Measurements from ENCODE around the gene ARHGAP24. TPM values are rescaled to one million over a fixed set of nuclear protein-coding genes. Genes with fewer than 3 reads are reported as not detected.
A peak's percentile ranks its signal among the peaks of the same experiment; 100 is the strongest.

ARHGAP24 gene
- total and polyA plus RNA-seq, 2 of the 13 experiments (the other 11 are each of a cell fraction or from before 2014, with no cell fraction given) = 0.07 to 0.55 TPM

DNA sequence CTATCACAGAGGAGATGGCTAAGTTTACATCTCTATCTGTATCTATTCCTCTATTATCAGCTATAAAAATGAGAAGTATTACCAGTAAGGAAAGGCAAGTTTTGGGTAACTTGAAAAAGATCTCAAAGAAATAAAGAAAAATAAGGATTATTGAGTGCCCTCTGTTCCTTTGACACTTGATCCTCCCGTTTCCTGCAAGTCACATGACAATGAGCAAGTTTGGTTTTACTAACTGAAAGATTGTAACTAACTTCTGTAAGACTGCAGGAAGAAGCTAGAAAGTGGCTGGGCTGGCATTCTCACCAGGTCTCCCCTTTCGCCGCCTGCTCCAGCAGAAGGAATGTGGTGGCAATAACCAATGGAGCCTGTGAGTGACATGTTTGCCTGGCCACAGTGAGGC is 59.2 kb downstream of the ARHGAP24 start (continued):
- no peak for TF ChIP-seq ZNF326 (CRISPR knock-in tag; IDR thresholded peaks at IDR 0.05; ENCODE audit: borderline replicate concordance)
- TF ChIP-seq, protein P1, sequence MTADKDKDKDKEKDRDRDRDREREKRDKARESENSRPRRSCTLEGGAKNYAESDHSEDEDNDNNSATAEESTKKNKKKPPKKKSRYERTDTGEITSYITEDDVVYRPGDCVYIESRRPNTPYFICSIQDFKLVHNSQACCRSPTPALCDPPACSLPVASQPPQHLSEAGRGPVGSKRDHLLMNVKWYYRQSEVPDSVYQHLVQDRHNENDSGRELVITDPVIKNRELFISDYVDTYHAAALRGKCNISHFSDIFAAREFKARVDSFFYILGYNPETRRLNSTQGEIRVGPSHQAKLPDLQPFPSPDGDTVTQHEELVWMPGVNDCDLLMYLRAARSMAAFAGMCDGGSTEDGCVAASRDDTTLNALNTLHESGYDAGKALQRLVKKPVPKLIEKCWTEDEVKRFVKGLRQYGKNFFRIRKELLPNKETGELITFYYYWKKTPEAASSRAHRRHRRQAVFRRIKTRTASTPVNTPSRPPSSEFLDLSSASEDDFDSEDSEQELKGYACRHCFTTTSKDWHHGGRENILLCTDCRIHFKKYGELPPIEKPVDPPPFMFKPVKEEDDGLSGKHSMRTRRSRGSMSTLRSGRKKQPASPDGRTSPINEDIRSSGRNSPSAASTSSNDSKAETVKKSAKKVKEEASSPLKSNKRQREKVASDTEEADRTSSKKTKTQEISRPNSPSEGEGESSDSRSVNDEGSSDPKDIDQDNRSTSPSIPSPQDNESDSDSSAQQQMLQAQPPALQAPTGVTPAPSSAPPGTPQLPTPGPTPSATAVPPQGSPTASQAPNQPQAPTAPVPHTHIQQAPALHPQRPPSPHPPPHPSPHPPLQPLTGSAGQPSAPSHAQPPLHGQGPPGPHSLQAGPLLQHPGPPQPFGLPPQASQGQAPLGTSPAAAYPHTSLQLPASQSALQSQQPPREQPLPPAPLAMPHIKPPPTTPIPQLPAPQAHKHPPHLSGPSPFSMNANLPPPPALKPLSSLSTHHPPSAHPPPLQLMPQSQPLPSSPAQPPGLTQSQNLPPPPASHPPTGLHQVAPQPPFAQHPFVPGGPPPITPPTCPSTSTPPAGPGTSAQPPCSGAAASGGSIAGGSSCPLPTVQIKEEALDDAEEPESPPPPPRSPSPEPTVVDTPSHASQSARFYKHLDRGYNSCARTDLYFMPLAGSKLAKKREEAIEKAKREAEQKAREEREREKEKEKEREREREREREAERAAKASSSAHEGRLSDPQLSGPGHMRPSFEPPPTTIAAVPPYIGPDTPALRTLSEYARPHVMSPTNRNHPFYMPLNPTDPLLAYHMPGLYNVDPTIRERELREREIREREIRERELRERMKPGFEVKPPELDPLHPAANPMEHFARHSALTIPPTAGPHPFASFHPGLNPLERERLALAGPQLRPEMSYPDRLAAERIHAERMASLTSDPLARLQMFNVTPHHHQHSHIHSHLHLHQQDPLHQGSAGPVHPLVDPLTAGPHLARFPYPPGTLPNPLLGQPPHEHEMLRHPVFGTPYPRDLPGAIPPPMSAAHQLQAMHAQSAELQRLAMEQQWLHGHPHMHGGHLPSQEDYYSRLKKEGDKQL (CRISPR knock-in tag; IDR thresholded peaks at IDR 0.05; ENCODE audit: low read depth) = no peak
- TF ChIP-seq, protein P2, sequence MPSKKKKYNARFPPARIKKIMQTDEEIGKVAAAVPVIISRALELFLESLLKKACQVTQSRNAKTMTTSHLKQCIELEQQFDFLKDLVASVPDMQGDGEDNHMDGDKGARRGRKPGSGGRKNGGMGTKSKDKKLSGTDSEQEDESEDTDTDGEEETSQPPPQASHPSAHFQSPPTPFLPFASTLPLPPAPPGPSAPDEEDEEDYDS (CRISPR knock-in tag; IDR thresholded peaks at IDR 0.05) = no peak

DNA sequence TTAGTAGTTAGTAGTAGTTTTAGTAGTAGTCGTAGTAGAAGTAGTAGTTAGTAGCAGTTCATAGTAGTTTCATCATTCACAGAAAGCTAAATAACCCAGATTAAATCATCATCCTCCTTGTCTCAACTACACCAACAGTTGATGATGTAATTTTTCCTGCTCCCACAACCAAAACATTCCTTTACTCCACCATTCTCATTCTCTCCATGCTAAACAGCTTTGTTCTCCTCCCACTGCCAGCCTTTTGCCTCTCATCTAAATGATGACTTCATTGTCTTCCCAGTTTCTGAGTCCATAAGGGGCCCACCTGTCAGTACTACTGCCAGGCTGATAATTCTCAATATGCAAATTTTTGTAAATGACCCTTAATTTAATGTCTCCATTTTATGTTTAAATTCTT is 68.9 kb downstream of the ARHGAP24 start:
- FAIRE-seq = no peak
- CTCF ChIA-PET (ENCODE audit: low intra/inter-chr PET ratio, low total read pairs) = no interaction called here
- H3K9ac ChIP-seq (ENCODE audit: insufficient read depth, low read depth, low read length) = no peak overlapping the region
- no peak overlapping the region for H3K27ac ChIP-seq (ENCODE audit: extremely low read length, insufficient read depth, low read length)
- no peak overlapping the region for H3K4me2 ChIP-seq (ENCODE audit: low read depth, low read length)
- WGBS (ENCODE audit: low lambda C conversion rate) = 36% methylated on average over 1 of the region's 1 CpG
- no peaks in the 10 kb centered on the region for H4K20me1 ChIP-seq (ENCODE audit: insufficient read depth, low read length)
- H3K4me1 ChIP-seq (ENCODE audit: insufficient read depth, low read length) = no peaks in the 10 kb centered on the region
- BruUV-seq (replicated peaks) = no TSS peak
- no peak overlapping the region for H2AFZ ChIP-seq (ENCODE audit: low read length)
- no peaks in the 10 kb centered on the region for H3K79me2 ChIP-seq (ENCODE audit: insufficient read depth, low read length)
- no peak overlapping the region for H3K4me3 ChIP-seq (replicated peaks in 1 of 3; ENCODE audit: insufficient read depth in 1 of 3, low read depth in 2 of 3, low read length in 3 of 3)
- no peaks in the 10 kb centered on the region for H3K27me3 ChIP-seq (ENCODE audit: control insufficient read depth in 1 of 2, insufficient read depth in 2 of 2, low read length in 2 of 2)
- POLR2A ChIA-PET = no interaction called here
- no peaks in the 10 kb centered on the region for H3K9me3 ChIP-seq (ENCODE audit: low read length)
- DNase-seq (ENCODE audit: low spot score) = no peak
- intact Hi-C loops (cut with micrococcal nuclease; ENCODE audit: unreplicated experiment) = no loop called here
- no peak for ATAC-seq
- TF ChIP-seq ZNF713 (CRISPR knock-in tag; IDR thresholded peaks at IDR 0.05) = no peak
- TF ChIP-seq ATF7 (IDR thresholded peaks at IDR 0.05) = 0 out of 2 replicates have a peak, but pooled peaks have one; percentile 23
- no peak for TF ChIP-seq ATF7 (CRISPR knock-in tag; IDR thresholded peaks at IDR 0.05)
- TF ChIP-seq GATA4 (IDR thresholded peaks at IDR 0.05; ENCODE audit: borderline replicate concordance, low read depth) = no peak
- in situ Hi-C loops (cut with HindIII; ENCODE audit: extremely low pct_ligation_motif_present, low pct_unique_long_range_greater_than_20kb) = no loop called here
- H3K36me3 ChIP-seq (replicated peaks in 1 of 2; ENCODE audit: control insufficient read depth in 1 of 2, insufficient read depth in 2 of 2, low read length in 2 of 2) = no peaks in the 10 kb centered on the region

All from HepG2 (cell line).